Suprapubic skin (tissue), 4 donors: ENCODE results near the gene LYPD1.

Source experiments
- CTCF ChIP-seq, 2 donors: fragments of 200-600 bp in 1 of 2; fragments of 450-650 bp in 1 of 2; sonication (generic) in 1 of 2; IDR thresholded peaks; one replicate each; pipeline ENCODE4 v1.5.1; 2016 to 2019; ENCODE audit warnings: antibody characterized with exemption in 2 of 2, mild to moderate bottlenecking in 1 of 2, moderate library complexity in 1 of 2
- EP300 ChIP-seq: sonication (generic); formaldehyde crosslinking; IDR thresholded peaks from one replicate; pipeline ENCODE4 v1.6.1; 2017; ENCODE audit warnings: antibody characterized with exemption
- POLR2A ChIP-seq, 2 donors: fragments of 450-650 bp; IDR thresholded peaks; one replicate each; pipeline ENCODE4 v1.6.1; 2017; ENCODE audit warnings: antibody characterized with exemption in 2 of 2, mild to moderate bottlenecking in 2 of 2, moderate library complexity in 2 of 2
- POLR2AphosphoS5 ChIP-seq, 3 donors: sonication (generic); formaldehyde crosslinking; IDR thresholded peaks; one replicate each; pipeline ENCODE4 v1.6.1; 2017; ENCODE audit warnings: antibody characterized with exemption in 3 of 3

GRCh38 chr2:132645176-132645575 lies 24.8 kb downstream of the LYPD1 start:
- no peak for TF ChIP-seq POLR2A (IDR thresholded peaks at IDR 0.05)
- TF ChIP-seq CTCF (IDR thresholded peaks at IDR 0.05) = no peak
- TF ChIP-seq POLR2AphosphoS5 (IDR thresholded peaks at IDR 0.05) = no peak
- no peak for TF ChIP-seq EP300
